NCI-H1417 (cell line): ENCODE data around the gene GMPS.
"Not testable (repeated sequence)": the region's sequence is repeated elsewhere in the genome, so short reads cannot be mapped to it uniquely, and the experiment has no call there.

ENCODE experiments used
- DNase-seq, 3 experiments: peaks; one replicate each; lab custom pipeline; 2025; lab: John Stamatoyannopoulos, UW

Gene GMPS

DNA sequence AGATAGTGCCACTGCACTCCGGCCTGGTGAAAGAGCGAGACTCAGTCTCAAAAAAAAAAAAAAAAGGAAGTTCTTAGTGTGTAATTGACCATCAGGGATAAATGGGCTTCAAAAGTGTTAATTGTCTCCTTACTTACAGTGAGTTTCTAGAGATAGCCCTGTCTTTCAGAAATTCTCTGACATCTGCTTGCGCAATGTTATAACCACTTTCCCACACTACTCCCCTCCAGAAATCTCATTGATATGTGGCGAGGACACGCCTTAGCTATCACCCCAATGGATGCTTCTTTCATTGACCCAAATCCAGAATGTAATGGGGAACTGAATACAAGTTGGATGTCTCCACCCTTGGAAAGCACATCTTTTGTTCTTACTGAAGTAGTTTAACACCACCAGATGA lies 70.9 kb downstream of the GMPS start:
- DNase-seq = no peak

DNA sequence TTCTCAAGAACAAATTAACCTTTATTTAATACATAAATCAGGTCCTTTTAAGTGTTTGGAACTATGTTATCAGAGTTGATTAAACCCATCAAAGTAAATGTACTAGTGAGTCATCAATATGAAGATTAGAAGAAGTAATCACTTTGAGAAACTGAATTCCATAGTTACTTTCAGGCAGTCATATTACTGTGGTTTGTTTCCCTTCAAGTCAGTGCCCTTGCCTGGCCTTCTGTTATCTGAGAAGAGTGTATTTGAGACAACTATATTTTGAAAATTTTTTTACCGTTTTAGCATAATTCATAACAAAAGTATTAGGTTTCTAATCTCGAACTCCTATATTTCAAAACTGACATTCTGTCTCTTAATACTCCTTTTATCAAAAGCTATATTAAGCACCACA lies 73.6 kb downstream of the GMPS start:
- DNase-seq = no peak

DNA sequence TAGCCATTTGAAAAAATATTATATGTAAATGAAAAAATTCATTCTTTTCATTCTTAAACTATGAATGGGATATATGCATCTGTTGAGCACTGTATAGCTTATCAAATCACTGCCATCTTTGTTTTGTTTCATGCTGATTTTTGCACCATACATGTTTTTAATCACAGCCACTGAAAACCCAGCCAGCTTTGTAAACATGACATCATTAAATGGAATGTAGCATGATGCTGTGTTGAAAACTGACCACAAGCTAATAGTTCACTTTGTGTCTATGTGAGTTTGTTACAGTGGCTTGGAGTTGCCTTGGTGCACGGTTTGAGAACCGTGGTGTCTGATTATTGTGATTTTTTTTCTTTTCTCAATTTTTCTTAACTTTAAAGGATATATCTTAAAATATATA lies 75.7 kb downstream of the GMPS start:
- no peak for DNase-seq

DNA sequence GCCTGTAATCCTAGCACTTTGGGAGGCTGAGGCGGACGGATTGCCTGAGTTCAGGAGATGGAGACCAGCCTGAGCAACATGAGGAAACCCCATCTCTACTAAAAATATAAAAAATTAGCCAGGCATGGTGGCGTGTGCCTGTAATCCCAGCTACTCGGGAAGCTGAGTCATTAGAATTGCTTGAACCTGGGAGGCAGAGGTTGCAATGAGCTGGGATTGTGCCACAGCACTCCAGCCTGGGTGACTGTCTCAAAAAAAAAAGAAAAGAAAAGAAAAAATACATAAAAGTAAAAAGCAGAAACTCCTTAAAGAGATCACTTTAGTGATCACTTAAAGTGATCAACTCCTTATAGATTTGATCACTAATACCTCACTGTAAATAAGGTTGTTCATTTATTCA lies 78.0 kb downstream of the GMPS start:
- DNase-seq = no peak

DNA sequence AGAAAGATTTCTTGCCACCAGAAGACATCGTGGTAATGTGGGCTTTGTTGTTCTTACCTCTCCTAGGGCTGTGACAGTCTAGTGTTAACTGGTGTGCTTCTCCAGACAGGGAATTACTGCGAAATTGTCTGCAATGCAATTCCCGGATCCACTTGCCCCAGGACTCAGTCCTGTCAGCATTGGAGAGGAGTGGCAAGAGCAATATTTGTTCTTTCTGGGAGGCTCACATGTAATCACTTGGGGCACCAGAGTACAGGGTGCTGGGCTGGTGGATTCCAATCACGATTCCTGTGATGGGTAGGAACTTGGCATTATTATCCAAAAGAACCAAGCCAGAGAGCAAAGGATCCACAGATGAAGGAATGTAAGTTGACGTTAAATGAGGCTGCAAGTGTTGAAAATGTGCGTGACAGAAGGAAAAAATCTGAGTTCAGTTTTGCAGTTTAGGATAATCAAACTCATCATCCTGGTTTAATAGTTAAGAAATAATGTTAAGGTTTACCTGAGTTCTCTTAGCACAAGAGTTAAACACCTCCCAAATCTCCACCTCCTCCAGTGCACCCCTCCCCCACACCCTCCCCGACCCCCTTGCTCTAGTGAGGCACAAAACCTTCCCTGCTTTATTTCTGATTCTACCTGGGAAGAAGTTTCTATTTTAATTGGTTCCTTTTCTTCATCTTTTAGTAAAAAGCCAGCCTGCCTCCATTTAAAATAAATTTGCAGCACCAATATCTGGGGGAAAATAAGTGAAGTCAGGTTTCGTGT lies 79.2 kb downstream of the GMPS start:
- no peak for DNase-seq

DNA sequence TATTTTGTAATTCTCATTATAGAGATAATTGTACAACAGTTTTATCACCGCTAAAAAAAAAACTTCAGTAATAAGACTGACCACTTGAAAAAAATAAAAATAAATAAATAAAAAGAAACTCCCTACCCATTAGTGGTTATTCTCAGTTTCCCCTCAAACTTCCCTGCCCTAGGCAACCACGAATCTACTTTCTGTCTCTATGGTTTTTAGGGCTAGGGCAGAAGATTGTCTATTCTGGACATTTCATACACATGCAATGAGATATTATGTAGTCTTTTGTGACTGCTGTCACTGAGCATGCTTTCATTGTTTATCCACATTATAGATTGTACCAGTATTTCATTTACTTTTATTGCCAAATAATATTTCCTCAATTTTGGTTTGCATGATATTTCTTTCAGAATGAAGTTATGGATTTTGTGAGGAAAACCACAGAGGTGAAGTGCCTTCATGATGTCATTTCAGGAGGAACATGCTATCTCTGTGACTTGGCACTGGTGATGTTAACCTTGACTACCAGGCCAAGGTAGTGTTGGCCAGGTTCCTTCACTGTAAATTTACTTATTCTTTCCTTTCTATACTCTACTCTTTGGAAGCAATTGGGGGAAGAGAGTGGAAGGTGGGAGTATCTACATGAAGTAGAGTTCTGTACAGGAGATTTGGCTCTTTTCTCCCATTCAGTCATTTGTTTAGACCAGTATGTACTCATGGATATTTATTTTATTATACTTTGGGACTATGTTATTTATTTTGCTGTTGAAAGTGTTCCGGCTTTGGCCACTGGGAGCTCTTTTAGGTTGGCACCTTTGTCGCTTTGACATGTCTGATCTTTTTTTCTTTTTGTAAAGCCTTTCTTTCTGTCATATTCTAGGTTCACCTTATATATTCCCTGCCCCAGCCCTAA lies 86.3 kb downstream of the GMPS start:
- no peak for DNase-seq

DNA sequence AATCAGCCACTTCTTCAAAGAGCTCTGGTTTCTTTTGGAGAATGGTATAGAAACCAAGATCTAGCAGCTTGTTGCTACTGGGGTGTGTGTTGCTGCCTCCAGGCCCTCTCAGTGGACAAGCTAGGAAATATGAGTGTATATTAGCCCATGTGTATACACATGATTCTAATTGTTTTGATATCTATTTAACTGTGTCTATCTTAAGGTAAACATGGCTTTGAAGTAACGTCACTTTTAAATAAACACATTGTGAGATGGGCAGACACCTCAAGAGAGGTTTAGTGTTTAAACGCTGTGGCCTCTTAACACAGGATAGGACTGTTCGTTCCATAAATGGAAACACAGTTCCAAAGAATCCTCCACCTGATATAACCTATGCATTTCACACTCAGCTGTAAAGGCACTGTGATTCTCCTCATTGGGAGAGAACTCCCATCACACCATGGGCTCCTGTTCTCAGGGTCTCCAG lies 87.0 kb downstream of the GMPS start:
- no peak for DNase-seq

DNA sequence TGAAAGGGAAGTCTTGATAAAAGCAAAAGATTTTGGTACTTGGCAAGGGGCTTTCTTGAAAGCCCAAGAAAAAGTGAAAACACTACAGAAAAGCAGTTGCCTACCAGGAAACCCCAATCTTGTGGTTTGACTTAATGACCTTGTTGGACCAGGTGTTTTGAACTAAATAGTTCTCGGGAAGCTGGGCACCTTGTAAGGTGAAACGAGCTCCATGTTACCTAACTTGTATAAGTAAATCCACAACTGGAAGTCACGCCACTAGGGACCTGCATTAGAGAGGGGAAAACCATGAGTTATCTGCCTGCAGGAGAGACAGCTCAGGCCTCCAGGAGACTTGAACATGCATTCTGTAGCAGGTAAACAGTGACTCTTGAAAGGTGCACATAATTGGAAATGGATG lies 88.2 kb downstream of the GMPS start:
- no peak for DNase-seq

DNA sequence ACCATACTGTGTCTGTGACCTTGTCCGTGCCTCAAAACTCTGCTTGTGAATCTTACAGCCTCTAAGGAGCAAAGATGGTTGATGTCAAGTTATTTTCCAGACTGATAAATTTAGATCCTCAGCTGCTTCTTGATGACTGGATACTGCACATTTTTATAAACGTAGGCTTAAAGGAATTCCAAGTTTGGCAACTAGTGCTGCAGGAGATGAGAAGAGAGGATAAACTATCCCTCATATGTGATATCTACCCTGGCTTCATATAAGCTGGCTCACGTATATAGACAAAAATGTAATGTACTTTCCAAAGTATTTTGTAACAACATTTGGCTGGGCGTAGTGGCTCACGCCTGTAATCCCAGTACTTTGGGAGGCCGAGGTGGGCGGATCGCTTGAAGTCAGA lies 89.6 kb downstream of the GMPS start:
- no peak for DNase-seq

DNA sequence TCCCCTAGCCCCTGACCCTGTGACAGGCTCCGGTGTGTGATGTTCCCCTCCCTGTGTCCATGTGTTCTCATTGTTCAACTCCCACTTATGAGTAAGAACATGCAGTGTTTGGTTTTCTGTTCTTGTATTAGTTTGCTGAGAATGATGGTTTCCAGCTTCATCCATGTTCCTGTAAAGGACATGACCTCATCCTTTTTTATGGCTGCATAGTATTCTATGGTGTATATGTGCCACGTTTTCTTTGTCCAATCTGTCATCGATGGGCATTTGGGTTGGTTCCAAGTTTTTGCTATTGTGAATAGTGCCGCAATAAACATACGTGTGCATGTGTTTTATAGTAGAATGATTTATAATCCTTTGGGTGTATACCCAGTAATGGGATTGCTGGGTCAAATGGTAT lies 90.6 kb downstream of the GMPS start:
- DNase-seq = not testable (repeated sequence)

DNA sequence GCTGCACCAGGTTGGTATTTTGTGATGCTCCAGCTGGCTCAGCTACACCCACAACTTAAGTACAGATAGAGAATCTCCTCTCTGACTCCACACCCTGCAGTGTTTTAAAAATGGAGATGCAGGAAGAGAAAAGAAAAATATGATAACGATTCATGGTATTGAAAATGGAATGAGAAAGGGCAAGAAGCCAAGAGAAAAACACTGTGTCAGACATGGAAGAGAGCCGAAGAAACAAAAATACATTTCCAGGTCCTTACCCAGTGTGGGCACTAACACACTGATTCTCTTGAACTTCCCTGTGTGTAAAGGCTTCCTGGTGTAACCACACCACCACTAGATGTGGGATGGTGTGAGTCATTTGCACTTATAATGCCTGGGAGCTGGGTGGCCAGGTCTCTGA lies 93.1 kb downstream of the GMPS start:
- DNase-seq = no peak

DNA sequence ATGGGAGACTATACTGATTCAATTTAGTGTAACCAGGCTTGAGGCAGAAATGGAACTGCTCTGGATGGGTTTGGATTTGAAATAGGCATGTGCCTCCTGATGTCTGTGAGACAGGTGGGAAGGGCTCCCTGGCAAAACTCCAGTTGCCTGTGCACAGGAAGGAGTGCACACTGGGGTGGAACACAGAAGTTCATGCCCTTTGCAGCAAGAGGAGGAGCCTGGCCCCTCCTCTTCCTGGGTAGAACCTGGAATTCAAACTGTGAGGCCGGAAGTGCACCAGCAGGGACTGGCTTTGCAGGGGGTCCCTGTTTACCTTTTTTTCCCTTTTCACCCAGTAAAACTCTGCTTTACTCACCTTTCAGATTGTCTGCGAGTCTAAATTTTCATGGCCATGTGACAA lies 99.9 kb downstream of the GMPS start:
- no peak for DNase-seq

DNA sequence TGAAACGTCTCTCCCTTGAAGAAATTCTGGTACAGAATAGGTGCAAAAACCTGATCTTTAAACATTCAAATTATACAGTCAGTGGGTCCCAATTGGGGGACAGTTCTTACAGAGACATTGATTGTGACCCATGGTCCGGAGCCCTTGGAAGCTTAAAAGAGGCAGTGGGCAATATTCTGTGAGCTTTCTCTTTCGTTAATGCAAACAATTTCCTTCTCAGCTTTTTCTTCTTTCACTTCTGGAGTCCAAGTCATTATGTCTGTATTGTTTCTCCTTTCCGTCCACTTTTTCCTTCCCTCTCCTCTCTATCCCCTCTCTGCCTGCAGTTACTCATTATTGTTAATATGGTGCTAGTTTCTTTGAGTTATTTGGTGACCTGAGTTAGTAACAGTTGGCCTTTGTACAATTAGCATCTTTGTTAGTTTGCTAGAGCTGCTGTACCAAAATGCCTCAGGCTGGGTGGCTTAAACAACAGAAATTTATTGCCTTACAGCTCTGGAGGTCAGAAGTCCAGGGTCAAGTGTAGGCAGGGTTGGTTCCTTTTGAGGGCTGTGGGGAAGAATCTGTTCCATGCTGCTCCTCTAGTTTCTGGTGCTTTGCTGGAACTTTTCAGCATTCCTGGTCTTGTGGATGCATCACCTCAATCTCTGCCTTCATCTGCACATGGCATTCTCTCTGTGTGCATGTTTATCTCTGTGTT lies 102.6 kb downstream of the GMPS start:
- no peak for DNase-seq

DNA sequence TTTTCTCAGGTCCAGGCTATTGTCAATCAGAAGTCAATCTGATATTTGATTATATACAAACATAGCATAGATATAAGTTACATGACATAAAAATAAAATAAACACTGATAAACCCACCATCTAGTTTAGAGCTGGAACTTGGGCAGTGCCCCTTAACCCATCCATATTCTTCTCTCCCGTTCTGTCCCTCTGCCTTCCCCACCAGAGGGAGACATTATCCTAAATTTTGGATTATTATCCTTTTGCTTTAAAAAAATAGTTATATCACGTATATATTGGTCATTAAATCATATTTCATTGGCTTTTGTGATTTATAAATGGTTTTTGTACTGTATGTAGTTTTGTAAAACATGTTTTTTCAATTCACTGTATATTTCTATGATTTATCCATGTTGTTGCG lies 107.9 kb downstream of the GMPS start:
- DNase-seq = peak in 1 of 3 experiments; percentile 11

DNA sequence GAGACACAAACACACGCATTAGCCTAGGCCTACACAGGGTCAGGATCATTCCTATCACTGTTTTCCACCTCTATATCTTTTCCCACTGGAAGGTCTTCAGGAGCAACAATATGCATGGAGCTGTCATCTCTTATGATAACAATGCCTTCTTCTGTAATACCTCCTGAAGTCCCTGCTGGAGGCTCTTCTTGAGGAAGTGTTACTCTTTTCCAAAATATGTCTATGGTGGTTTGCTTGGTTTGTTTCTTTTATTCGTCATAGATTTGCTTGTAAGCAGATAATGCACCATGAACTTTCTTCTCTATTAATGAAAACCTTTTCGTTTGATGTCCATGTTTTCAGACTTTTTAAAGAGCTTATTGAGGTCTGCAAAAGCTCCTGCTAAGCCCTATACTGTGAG lies 109.3 kb downstream of the GMPS start:
- DNase-seq = no peak

DNA sequence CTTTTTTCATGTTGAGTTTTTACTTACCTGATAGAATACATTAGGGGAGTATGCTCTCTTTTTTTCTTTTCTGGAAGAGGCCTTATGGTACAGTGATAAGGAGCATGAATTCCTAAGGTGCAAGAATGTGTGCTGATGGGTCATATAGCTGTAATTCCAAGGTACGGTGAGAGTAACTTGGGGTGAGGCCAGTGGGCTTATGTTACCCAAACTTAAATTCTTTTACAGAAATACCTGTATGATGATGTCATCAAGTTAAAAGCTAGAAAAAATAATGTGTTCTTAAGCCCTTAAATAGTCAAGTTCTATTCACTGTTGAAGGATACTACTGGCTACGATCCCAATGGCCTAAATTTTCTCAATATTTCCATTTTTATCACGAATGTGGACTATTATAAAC lies 111.2 kb downstream of the GMPS start:
- DNase-seq = no peak

DNA sequence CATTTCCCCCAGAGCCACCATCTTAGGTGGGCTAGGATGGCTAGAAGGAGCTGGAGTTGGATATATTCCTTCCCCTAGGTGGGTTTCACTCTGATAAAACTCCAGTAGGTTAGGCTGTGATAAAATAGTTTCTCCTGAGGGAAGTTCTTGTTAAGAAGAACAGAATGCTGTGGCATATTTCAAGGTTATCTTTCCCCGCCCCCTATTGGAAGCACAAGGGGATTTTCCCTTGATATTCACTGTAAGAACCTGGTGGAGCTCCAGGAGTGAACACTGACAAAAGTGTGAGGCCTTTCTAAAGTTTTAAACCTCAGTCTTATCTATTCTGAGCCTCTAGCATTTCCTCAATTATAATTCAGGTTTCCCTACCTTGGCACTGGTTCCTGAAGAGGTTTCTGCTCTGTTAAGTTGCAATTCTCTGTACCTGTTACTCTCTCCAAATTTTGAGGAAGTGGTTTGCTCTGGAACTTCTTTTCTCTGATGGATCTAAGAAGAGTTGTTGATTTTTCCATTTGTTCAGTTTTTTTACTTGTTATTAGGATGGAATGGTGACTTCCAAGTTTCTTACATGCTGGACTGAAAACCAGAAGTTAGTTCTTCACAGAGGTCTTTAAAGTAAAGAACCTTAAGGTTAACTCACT lies 113.5 kb downstream of the GMPS start:
- DNase-seq = no peak

DNA sequence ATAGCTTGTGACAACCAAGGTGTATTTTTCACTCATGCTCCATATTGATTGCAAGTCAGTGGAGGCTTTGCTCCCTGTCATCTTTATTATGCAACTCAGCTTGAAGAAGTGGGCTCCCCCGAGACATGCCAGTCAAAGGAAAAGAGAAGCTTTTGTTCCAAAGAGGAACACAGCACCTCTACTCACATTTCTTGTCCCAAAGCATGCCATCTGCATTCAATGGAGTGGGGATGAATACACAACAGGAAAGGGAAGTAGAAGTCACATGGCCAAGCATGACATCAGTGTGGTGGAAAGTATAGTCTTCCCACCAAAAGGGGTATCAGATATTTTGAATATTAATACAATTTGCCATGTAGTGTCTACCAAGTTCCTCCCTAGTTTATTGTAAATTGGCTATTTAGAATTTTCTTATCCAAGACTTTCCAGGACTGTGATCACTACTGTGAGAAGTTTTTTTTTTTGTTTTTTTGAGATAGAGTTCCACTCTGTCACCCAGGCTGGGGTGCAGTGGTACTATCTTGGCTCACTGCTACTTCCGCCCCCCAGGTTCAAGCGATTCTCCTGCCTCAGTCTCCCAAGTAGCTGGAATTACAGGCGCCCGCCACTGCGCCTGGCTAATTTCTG lies 114.5 kb downstream of the GMPS start:
- DNase-seq = no peak

DNA sequence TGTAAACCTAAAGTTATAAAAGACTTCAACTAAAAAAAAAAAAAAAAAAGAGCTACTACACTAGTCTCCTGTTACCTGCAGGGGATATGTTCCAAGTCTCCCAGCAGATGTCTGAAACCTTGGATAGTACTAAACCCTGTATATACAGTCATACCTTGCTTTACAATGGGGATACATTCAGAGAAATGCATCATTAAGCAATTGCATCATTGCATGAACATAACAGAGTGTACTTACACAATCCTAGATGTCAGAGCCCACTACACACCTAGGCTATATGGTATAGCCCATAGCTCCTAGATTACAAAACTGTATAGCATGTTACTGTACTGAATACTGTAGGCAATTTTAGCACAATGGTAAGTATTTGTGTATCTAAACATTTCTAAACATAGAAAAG lies 119.1 kb downstream of the GMPS start:
- no peak for DNase-seq

DNA sequence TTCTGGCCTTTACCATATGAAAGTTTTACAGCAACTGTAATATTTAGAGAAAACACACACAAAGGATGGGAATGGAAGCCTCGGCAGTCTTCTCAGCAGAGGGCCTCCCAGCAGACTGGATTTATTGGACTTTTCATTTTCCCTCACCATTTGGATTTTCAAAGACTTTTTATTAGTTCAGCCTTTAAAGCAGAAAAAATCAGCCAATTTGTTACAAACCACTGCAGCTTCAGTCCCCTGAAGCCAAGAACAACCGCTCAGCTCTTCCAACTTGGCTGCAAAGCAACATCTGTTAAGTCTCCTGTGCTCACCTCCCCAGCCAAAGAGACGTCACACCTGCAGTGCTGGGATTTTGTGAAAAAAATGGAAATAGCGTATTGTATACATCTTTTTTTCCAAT lies 120.8 kb downstream of the GMPS start:
- DNase-seq = no peak

DNA sequence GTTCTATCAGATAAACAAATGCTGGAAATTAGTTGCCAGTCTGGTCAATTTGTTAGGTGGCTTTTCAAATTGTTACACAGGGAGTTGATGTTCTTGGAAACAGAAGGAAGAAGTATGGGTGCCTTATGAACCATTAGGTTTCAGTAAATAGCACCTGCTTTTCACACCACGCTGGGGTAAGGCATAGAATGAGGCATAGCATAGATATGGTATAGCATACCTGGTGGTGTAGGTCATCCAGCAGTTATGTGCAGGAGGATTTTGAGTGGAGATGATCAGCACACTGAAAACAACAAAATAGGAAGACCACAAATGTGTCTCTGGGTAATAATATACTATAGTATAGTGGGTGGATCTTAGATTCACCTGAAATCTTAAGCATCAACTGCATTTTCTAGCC lies 121.4 kb downstream of the GMPS start:
- no peak for DNase-seq
